HEK293 (cell line): Measurements from ENCODE around the gene IFT43.

ENCODE experiments used
- ATF2 ChIP-seq: fragments of 450-650 bp; formaldehyde crosslinking; IDR thresholded peaks from 2 replicates; pipeline ENCODE4 v1.5.1; 2016; ENCODE audit warnings: missing biosample characterization, missing genetic modification characterization, low read depth
- CTCF ChIP-seq: fragments of 450-650 bp; formaldehyde crosslinking; IDR thresholded peaks from 2 replicates; pipeline ENCODE4 v1.5.1; 2016; ENCODE audit warnings: missing biosample characterization, missing genetic modification characterization
- HOXA7 ChIP-seq: sonication (generic); formaldehyde crosslinking; IDR thresholded peaks from 2 replicates; pipeline ENCODE4 v1.8.1; 2022; ENCODE audit warnings: missing genetic modification reagents, borderline replicate concordance
- HOXC10 ChIP-seq: sonication (generic); formaldehyde crosslinking; IDR thresholded peaks from 2 replicates; pipeline ENCODE4 v1.8.1; 2023; ENCODE audit warnings: mild to moderate bottlenecking, missing genetic modification reagents
- SP2 ChIP-seq: fragments of 450-650 bp; formaldehyde crosslinking; IDR thresholded peaks from 2 replicates; pipeline ENCODE4 v1.5.1; 2016; ENCODE audit warnings: missing biosample characterization, missing genetic modification characterization
- TCF7L2 ChIP-seq: IDR thresholded peaks from 2 replicates; pipeline ENCODE4 v1.6.1; 2011; ENCODE audit warnings: low read depth, mild to moderate bottlenecking, inconsistent platforms, low read length, moderate library complexity, borderline replicate concordance
- ZBTB26 ChIP-seq: fragments of 450-650 bp; formaldehyde crosslinking; optimal IDR thresholded peaks from 2 replicates; pipeline ENCODE3; 2016; ENCODE audit warnings: missing biosample characterization, mild to moderate bottlenecking, missing genetic modification characterization
- ZFP37 ChIP-seq: fragments of 450-650 bp; formaldehyde crosslinking; IDR thresholded peaks from 2 replicates; pipeline ENCODE4 v1.5.1; 2016; ENCODE audit warnings: missing biosample characterization, missing genetic modification characterization
- ZNF280D ChIP-seq: fragments of 450-650 bp; formaldehyde crosslinking; IDR thresholded peaks from 2 replicates; pipeline ENCODE4 v1.5.1; 2016; ENCODE audit warnings: missing biosample characterization, missing genetic modification characterization
- ZNF37A ChIP-seq: fragments of 450-650 bp; IDR thresholded peaks from 2 replicates; pipeline ENCODE4 v1.5.1; 2018; ENCODE audit warnings: missing biosample characterization, missing genetic modification characterization
- ZNF398 ChIP-seq: fragments of 450-650 bp; formaldehyde crosslinking; IDR thresholded peaks from 2 replicates; pipeline ENCODE4 v1.5.1; 2017; ENCODE audit warnings: missing biosample characterization, missing genetic modification characterization
- ZNF449 ChIP-seq: fragments of 450-650 bp; formaldehyde crosslinking; IDR thresholded peaks from 2 replicates; pipeline ENCODE4 v1.5.1; 2017; ENCODE audit warnings: missing biosample characterization, mild to moderate bottlenecking, missing genetic modification characterization, moderate library complexity
- ZNF514 ChIP-seq: fragments of 450-650 bp; formaldehyde crosslinking; IDR thresholded peaks from 2 replicates; pipeline ENCODE4 v1.5.1; 2016; ENCODE audit warnings: missing biosample characterization, missing genetic modification characterization
- ZNF776 ChIP-seq: fragments of 450-650 bp; formaldehyde crosslinking; IDR thresholded peaks from 2 replicates; pipeline ENCODE4 v1.5.0; 2017; ENCODE audit warnings: missing biosample characterization, missing genetic modification characterization, borderline replicate concordance

GRCh38 chr14:75961662-75962061 is 23.9 kb upstream of the IFT43 start:
- TF ChIP-seq CTCF (tag by site-specific recombination) (no peak), ZBTB26 (tag by site-specific recombination) (no peak), SP2 (tag by site-specific recombination) (no peak), ZFP37 (no peak), HOXA7 (CRISPR knock-in tag) (no peak), ZNF514 (tag by site-specific recombination) (no peak), ZNF37A (tag by site-specific recombination) (no peak), ZNF449 (no peak), TCF7L2 (no peak), ZNF776 (tag by site-specific recombination) (no peak), ZNF398 (tag by site-specific recombination) (no peak), ZNF280D (tag by site-specific recombination) (no peak), ATF2 (tag by site-specific recombination) (no peak), HOXC10 (CRISPR knock-in tag) (no peak)
